Ammon's horn (tissue), 1 donor: ENCODE measurements around the gene TANGO6.

Experiments
- DNase-seq: peaks from one replicate; pipeline ENCODE4 v3.0.0-alpha.2; 2016; ENCODE audit warnings: low spot score

Gene TANGO6

GRCh38 chr16:68866933-68867332 lies 23.6 kb downstream of the TANGO6 start:
- DNase-seq: no peak

- no peak for DNase-seq
These were observed 26.3 kb downstream of the TANGO6 start for GRCh38 chr16:68869492-68870088.

DNA sequence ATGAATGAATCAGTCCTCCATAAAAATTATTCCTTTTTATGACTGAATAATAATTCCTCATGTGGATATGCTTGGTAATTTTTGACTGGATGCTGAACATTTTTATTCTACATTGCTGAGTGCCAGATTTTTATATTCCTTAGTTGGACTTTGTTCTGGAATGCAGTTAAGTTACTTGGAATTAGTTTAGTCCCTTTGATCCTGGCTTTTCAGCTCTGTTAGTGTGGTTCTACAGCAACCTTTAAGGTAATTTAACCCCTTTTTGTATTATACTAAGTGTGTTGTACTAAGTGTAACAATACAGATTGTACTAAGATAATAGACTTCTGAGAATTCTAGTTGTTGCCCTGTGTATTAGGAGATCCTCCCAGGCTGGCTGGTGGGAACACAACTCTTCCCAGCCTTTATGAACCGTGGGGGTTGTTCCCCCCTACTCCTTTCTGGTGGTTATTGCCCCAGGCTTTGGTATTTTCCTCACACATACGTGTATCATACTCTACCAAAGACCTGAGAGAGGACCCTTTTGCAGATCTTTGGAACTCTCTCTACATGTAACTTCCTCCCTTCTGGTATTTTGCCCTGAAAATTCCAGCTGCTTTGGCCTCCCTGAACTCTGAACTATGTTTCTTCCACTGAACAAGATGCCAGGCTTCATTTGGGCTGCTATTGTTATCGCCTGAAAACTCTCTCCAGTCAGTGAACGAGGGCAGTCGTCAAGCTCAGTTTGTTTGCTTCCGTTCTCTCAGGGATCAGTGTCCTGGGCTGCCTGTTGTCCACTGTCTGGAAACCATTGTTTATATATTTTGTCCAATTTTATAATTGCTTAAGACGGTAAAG lies 30.5 kb downstream of the TANGO6 start:
- DNase-seq: no peak

DNA sequence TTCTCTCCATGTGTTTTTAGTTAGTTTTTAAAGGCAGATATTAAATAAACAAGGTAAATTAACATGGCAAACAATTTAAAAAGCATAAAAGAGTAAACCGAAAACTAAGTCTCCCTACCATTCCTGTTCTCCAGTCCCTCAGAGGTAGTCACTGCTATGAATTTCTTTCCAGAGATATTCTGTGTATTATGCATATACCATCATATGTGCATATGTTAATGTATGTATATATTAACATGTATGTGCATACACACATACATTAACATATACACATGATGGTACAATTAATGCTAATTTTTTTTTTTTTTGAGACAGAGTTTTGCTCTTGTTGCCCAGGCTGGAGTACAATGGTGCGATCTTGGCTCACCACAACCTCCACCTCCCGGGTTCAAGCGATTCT lies 32.5 kb downstream of the TANGO6 start:
- DNase-seq: no peak

GRCh38 chr16:68883685-68884084 lies 40.4 kb downstream of the TANGO6 start:
- no peak for DNase-seq

DNA sequence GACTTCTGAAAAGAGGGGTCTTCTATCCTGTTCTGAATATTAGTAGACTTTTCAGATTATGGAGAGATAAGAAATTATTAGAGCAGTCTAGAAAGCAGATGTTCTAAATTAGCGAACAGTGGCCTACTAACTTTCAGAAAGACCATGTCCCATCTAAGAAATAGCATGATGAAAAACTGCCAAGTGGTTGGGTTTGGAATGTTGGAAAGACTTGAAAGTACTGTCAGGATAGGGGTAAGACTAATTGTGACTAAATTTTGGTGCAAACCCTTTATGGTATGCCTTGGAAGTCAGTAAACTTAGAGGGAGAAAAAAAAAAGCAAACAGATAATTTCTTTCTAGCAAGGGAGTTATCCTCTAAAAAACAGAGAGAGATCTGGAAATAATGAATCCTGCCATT lies 41.1 kb downstream of the TANGO6 start:
- DNase-seq: no peak

DNA sequence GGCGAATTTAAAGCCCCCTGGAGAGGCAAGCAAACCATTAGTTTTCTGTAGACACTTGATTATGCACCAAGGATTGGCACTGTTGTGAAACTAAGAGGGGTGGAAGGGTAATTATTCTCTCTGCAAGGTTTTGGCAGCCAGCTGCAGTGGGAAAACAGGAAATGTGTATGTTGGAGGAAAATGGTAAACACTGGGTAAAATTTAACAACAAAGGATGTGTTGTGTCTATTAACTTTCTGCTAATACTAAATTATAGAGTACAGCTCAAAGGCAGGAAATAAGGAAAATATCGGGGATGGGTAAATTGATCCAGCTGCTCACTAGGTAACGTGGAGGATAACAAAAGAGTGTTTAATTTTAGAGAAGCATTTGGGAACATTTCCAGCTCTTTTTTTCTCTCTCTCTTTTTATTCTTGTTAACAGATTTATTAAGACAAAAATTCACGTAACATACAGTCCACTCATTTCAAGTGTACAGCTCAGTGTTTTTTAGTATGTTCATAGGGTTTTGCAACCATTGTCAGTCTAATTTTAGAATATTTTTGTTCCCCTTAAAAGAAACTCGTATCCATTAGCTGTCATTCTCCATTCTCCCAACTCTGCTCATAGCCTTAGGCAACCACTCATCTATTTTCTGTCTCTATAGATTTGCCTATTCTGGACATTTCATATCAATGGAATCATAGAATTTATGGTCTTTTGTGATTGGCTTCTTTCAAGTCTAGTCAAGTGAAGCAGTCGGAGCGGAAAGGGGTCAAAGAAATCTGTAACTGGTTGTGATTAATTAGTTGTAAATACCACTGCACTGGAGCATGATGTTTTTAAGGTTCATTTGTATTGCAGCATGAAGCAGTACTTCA lies 41.8 kb downstream of the TANGO6 start:
- no peak for DNase-seq

- no peak for DNase-seq
These were observed 43.8 kb downstream of the TANGO6 start for GRCh38 chr16:68887107-68887506.

- no peak for DNase-seq
These were observed 46.3 kb downstream of the TANGO6 start for GRCh38 chr16:68889508-68890150.

DNA sequence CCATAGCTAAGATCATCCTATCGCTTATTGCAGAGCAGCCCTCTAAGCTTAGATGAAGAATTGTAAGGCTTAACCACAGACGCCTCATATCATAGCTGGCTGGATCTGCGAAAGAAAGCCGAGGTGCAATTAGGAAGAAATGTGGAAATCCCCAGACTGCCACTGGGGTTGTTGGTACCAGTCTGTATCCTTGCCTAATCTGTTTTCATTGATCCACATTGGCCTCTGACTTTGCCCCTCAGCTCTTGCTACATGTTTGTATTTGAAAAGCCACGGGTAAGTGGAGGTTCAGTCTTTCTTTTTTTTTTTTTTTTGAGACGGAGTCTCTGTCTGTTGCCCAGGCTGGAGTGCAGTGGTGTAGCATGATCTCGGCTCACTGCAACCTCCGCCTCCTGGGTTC lies 48.9 kb downstream of the TANGO6 start:
- no peak for DNase-seq

GRCh38 chr16:68892898-68893297 lies 49.6 kb downstream of the TANGO6 start:
- no peak for DNase-seq

DNA sequence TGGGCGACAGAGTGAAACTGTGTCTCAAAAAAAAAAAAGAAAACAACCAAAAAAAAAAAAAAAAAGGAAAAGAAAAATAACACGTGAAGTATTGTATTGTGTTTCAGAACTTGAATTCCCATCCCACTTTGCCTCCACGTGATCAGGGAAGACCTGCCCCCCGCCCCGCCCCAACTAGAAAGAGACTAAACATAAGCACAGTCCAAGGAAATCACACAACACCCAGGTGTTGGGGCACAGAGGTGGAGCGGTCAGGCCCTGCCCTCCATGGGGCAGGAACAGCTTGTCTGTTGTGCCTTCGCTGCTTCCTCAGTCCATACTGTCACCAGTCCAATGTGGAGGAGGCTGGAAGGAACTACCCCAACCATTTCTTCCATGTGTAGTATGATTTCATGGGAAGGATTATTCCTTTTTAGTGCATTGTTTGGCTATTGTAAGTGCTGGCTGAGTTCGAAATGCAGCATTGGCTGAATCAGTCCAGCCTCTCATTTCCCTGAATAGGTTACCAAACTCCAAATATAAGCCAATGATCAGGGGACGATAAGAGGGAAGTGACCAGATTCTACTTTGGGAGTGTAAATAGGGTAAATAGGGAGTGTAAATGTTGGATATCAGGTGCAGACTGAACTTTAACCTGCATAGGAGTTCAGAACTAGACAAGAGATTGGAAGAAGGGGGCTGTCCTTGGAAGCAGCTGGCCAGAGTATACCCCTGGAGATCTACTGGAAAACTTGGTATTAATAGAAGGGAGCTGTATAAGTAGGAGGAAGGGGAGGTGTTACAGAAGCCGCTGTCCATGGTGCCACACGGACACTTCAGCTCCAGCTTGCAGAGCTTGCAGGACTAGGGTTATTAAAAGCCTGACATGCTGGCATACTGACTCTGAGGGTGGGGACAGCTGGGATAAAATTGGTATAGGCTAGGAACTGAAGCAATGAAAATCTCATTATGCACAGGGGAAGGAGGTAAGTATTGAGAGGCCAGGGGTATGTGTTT lies 50.7 kb downstream of the TANGO6 start:
- DNase-seq: no peak

DNA sequence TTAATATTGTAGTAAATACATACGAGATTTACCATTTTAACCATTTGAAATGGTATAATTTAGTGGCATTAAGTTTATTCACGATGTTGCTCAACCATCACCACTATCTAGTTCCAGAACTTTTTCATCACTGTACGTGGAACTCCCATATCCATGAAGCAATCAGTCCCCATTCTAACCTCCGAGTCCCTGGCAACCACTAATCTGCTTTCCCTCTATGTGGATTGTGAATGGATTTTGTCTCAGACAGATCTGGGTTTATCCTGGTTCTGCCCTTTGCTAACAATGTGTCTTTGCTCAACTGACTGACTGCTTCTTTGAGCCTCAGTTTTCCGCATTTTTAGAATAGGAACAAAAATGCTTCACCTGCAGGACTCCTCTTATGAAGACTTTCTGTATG lies 51.4 kb downstream of the TANGO6 start:
- DNase-seq: no peak

GRCh38 chr16:68898026-68898425 lies 54.7 kb downstream of the TANGO6 start:
- no peak for DNase-seq

GRCh38 chr16:68900009-68900408 lies 56.7 kb downstream of the TANGO6 start:
- no peak for DNase-seq

- peak; percentile 50 for DNase-seq
These were observed 59.0 kb downstream of the TANGO6 start for GRCh38 chr16:68902003-68902968.

- no peak for DNase-seq
These were observed 59.6 kb downstream of the TANGO6 start for GRCh38 chr16:68902969-68903345.

DNA sequence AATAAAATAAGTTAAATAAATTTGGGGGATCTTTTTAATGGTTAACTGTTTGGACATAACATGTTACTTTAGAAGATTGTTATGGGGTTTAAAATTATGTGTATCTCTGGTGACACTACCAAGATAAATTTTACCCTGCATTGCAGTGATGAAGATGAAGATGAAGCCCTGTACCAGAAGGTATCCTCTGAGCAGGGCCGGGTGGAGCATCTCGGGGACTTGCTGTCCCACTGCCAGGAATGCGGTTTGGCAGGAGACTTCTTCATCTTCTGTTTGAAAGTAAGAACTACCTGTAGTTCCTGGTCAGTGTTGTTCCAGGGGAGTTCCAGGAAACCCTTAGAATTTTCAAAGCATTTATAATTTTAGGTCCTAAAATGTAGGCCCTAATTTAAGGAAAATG lies 64.0 kb downstream of the TANGO6 start:
- DNase-seq: no peak

DNA sequence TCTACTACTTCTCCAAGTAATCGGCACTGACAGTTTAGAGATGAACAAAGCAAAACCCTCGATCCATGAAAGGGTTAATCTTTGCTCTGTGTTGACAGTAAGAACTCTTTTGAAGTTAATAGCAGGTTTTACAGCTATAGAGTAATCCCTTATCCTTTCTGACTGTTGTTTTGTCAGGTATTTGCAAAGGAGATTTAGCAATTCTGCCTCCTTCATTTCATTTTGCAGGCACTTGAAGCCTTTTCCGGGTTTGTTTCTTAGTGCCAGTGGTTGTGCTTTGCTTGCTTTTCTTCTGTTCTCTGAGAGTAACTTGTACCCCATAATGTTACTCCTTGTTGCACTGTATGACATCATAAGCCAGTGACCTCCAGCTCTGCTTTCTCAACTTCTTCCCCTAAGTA lies 64.5 kb downstream of the TANGO6 start:
- DNase-seq: no peak
